EL (cell line): ENCODE measurements around the gene HMOX1.

Source experiments
- DNase-seq: peaks from one replicate; pipeline ENCODE4 v3.0.0-alpha.2; 2016

HMOX1 gene

GRCh38 chr22:35380537-35381423, at the start of gene HMOX1:
Gene HMOX1, plus strand, starts transcription at chr22:35381096. Its CDS starts 78 bp downstream, at chr22:35381174.
- peak; percentile 91 for DNase-seq

- no peak for DNase-seq
Measured at GRCh38 chr22:35332278-35332677, 48.6 kb upstream of the HMOX1 start.

GRCh38 chr22:35333220-35333619, 47.7 kb upstream of the HMOX1 start:
- DNase-seq: no peak

- no peak for DNase-seq
Measured at GRCh38 chr22:35334004-35334403, 46.9 kb upstream of the HMOX1 start.

- no peak for DNase-seq
Measured at GRCh38 chr22:35335468-35335867, 45.4 kb upstream of the HMOX1 start.

- DNase-seq: no peak
Measured at GRCh38 chr22:35335936-35336781, 44.7 kb upstream of the HMOX1 start.

- DNase-seq: no peak
Measured at GRCh38 chr22:35337932-35338331, 43.0 kb upstream of the HMOX1 start.

- DNase-seq: no peak
Measured at GRCh38 chr22:35341090-35341874, 39.6 kb upstream of the HMOX1 start.

- DNase-seq: no peak
Measured at GRCh38 chr22:35342390-35342789, 38.5 kb upstream of the HMOX1 start.

GRCh38 chr22:35343664-35344550, 37.0 kb upstream of the HMOX1 start:
- DNase-seq: no peak

GRCh38 chr22:35344956-35345690, 35.8 kb upstream of the HMOX1 start:
- no peak for DNase-seq

- no peak for DNase-seq
Measured at GRCh38 chr22:35345808-35346505, 34.9 kb upstream of the HMOX1 start.

- no peak for DNase-seq
Measured at GRCh38 chr22:35346596-35347220, 34.2 kb upstream of the HMOX1 start.

GRCh38 chr22:35347462-35347861, 33.4 kb upstream of the HMOX1 start:
- no peak for DNase-seq

GRCh38 chr22:35348026-35348590, 32.8 kb upstream of the HMOX1 start:
- no peak for DNase-seq

GRCh38 chr22:35348703-35349102, 32.2 kb upstream of the HMOX1 start:
- no peak for DNase-seq

GRCh38 chr22:35349368-35349703, 31.6 kb upstream of the HMOX1 start:
- DNase-seq: no peak

GRCh38 chr22:35349704-35350538, 31.0 kb upstream of the HMOX1 start:
- no peak for DNase-seq
